AG09319 (cell line): ENCODE measurements around the gene FANCB.

Source experiments
- DNase-seq: peaks from one replicate; pipeline ENCODE4 v3.0.0-alpha.2; 2010; ENCODE audit warnings: low read depth; ENCODE audit errors: extremely low read depth
- CTCF ChIP-seq: IDR thresholded peaks from 2 replicates; pipeline ENCODE4 v1.5.1; 2011; ENCODE audit warnings: low read depth, mild to moderate bottlenecking, inconsistent platforms, low read length, moderate library complexity

Gene FANCB

GRCh38 chrX:14851526-14851925, 21.3 kb downstream of the FANCB start:
- TF ChIP-seq CTCF = no peak
- DNase-seq = no peak

GRCh38 chrX:14843666-14844065, 29.2 kb downstream of the FANCB start:
- DNase-seq = no peak
- no peak for TF ChIP-seq CTCF

- no peak for TF ChIP-seq CTCF
- no peak for DNase-seq
Observed at GRCh38 chrX:14837155-14837554, 35.7 kb downstream of the FANCB start.

GRCh38 chrX:14832586-14832985, 40.3 kb downstream of the FANCB start:
- no peak for TF ChIP-seq CTCF
- no peak for DNase-seq

GRCh38 chrX:14832151-14832550, 40.7 kb downstream of the FANCB start:
- DNase-seq = no peak
- no peak for TF ChIP-seq CTCF

GRCh38 chrX:14829643-14830042, 43.2 kb downstream of the FANCB start:
- DNase-seq = no peak
- no peak for TF ChIP-seq CTCF

GRCh38 chrX:14826319-14826718, 46.5 kb downstream of the FANCB start:
- no peak for TF ChIP-seq CTCF
- no peak for DNase-seq

- TF ChIP-seq CTCF = no peak
- DNase-seq = no peak
Observed at GRCh38 chrX:14825851-14826250, 47.0 kb downstream of the FANCB start.
